ENCODE measurements around the gene AKR1E2.

The AKR1E2 gene

GRCh38 chr10:4825456-4825867 lies 545 bp upstream of the AKR1E2 start:
- Histone ChIP-seq H4K20me1 (ENCODE audit: control insufficient read depth, insufficient read depth, low read depth, low read length) (no peaks in the 10 kb centered on the region), H3F3A (ENCODE audit: control insufficient read depth, insufficient read depth) (no peaks in the 10 kb centered on the region), H3K79me2 (ENCODE audit: control insufficient read depth, low read length) (no peaks in the 10 kb centered on the region), H3K9me3 (ENCODE audit: control insufficient read depth, insufficient read depth, low read length) (no peaks in the 10 kb centered on the region), H3K4me3 (ENCODE audit: low read length) (no peak overlapping the region), H3K9me2 (replicated peaks; ENCODE audit: control insufficient read depth, low read length) (no peaks in the 10 kb centered on the region), H3K36me3 (ENCODE audit: control insufficient read depth, low read length) (no peaks in the 10 kb centered on the region), H3K27ac (ENCODE audit: low read depth, low read length) (no peak overlapping the region), H3K27me3 (ENCODE audit: control insufficient read depth, low read length) (no peaks in the 10 kb centered on the region), H3K4me2 (ENCODE audit: low read length) (no peak overlapping the region), H3K4me1 (ENCODE audit: control insufficient read depth, low read length) (no peaks in the 10 kb centered on the region)
- TF ChIP-seq CTCF (IDR thresholded peaks at IDR 0.05; ENCODE audit: low read depth, low read length, poor library complexity, severe bottlenecking) (no peak), EZH2phosphoT487 (IDR thresholded peaks at IDR 0.05; ENCODE audit: borderline replicate concordance, low read length) (no peak)

GRCh38 chr10:4826792-4827324 lies 851 bp downstream of the AKR1E2 start:
- Histone ChIP-seq H3K36me3 (ENCODE audit: control insufficient read depth, low read length) (no peaks in the 10 kb centered on the region), H3K9me2 (replicated peaks; ENCODE audit: control insufficient read depth, low read length) (no peaks in the 10 kb centered on the region), H3K9me3 (ENCODE audit: control insufficient read depth, insufficient read depth, low read length) (no peaks in the 10 kb centered on the region), H3K4me2 (ENCODE audit: low read length) (no peak overlapping the region), H3F3A (ENCODE audit: control insufficient read depth, insufficient read depth) (no peaks in the 10 kb centered on the region), H4K20me1 (ENCODE audit: control insufficient read depth, insufficient read depth, low read depth, low read length) (no peaks in the 10 kb centered on the region), H3K27ac (ENCODE audit: low read depth, low read length) (no peak overlapping the region), H3K4me3 (ENCODE audit: low read length) (no peak overlapping the region), H3K4me1 (ENCODE audit: control insufficient read depth, low read length) (no peaks in the 10 kb centered on the region), H3K27me3 (ENCODE audit: control insufficient read depth, low read length) (0 out of 2 replicates have a peak, but pooled peaks cover 2% of the 10 kb centered on the region), H3K79me2 (ENCODE audit: control insufficient read depth, low read length) (no peaks in the 10 kb centered on the region)
- TF ChIP-seq CTCF (IDR thresholded peaks at IDR 0.05; ENCODE audit: low read depth, low read length, poor library complexity, severe bottlenecking): no peak
- no peak for TF ChIP-seq EZH2phosphoT487 (IDR thresholded peaks at IDR 0.05; ENCODE audit: borderline replicate concordance, low read length)

GRCh38 chr10:4828005-4828404 lies 2.0 kb downstream of the AKR1E2 start:
- H4K20me1 ChIP-seq (ENCODE audit: control insufficient read depth, insufficient read depth, low read depth, low read length): no peaks in the 10 kb centered on the region
- H3K4me1 ChIP-seq (ENCODE audit: control insufficient read depth, low read length): no peaks in the 10 kb centered on the region
- H3K9me3 ChIP-seq (ENCODE audit: control insufficient read depth, insufficient read depth, low read length): no peaks in the 10 kb centered on the region
- H3K36me3 ChIP-seq (ENCODE audit: control insufficient read depth, low read length): no peaks in the 10 kb centered on the region
- H3K27me3 ChIP-seq (ENCODE audit: control insufficient read depth, low read length): 0 out of 2 replicates have a peak, but pooled peaks cover 2% of the 10 kb centered on the region
- H3K9me2 ChIP-seq (replicated peaks; ENCODE audit: control insufficient read depth, low read length): no peaks in the 10 kb centered on the region
- H3K79me2 ChIP-seq (ENCODE audit: control insufficient read depth, low read length): no peaks in the 10 kb centered on the region
- H3F3A ChIP-seq (ENCODE audit: control insufficient read depth, insufficient read depth): no peaks in the 10 kb centered on the region
- H3K4me2 ChIP-seq (ENCODE audit: low read length): no peak overlapping the region
- no peak overlapping the region for H3K27ac ChIP-seq (ENCODE audit: low read depth, low read length)
- no peak for TF ChIP-seq CTCF (IDR thresholded peaks at IDR 0.05; ENCODE audit: low read depth, low read length, poor library complexity, severe bottlenecking)
- no peak for TF ChIP-seq EZH2phosphoT487 (IDR thresholded peaks at IDR 0.05; ENCODE audit: borderline replicate concordance, low read length)
- H3K4me3 ChIP-seq (ENCODE audit: low read length): no peak overlapping the region
